Measurements from ENCODE around the gene SCAF4.

Gene SCAF4

DNA sequence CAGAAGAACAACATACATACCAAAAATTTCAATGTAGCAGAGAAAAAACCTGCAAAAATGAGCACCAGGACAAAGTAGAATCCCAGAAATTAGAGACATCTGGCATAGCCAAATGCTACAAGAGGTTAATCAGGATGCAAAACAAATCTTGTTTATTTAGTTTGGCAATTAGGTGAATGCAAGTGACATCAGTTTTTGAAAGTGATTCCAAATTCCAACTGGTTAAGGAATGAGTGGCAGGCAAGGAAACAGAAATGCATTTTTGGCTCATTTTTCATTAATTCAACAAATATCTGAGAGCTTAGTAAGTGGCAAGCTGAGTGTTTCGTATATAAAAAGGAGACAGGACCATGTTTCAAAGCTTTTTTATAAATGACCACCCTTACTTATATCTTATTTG lies 21.3 kb downstream of the SCAF4 start:
- Histone ChIP-seq H3K27me3 (ENCODE audit: low read depth, low read length) (no peaks in the 10 kb centered on the region), H3K4me2 (ENCODE audit: low read length) (no peak overlapping the region), H3K27ac (ENCODE audit: low read length) (no peak overlapping the region), H4K20me1 (ENCODE audit: insufficient read depth, low read length) (peaks cover 93% of the 10 kb centered on the region), H3K36me3 (replicated peaks; ENCODE audit: low read depth, low read length) (no peaks in the 10 kb centered on the region), H3K9ac (ENCODE audit: low read length) (no peak overlapping the region), H2AFZ (ENCODE audit: low read depth, low read length) (no peak overlapping the region), H3K4me3 (ENCODE audit: low read length) (no peak overlapping the region), H3K79me2 (ENCODE audit: low read length) (peaks cover 100% of the 10 kb centered on the region), H3K9me3 (ENCODE audit: insufficient read depth, low read length) (no peaks in the 10 kb centered on the region), H3K4me1 (ENCODE audit: low read length) (peaks cover 11% of the 10 kb centered on the region)
- TF ChIP-seq EZH2phosphoT487 (IDR thresholded peaks at IDR 0.05; ENCODE audit: low read depth) = no peak

DNA sequence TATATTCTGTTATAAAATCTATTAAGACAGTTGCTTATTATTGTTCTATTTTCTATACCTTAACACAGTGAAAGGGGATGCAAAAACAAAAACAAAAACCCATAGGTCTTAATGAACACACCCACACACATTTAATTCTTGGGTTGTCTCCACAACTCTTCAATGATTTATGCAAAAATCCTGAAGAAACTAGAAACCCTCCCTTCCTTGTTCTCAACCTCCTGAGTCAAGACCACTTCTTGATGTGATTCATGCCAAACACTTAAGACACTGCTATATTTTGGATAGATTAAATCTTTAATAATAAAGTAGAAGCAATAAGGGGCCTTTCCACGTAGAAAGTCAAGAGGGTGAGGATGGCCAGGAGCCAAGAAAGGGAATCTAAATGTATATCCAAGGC lies 23.4 kb downstream of the SCAF4 start:
- Histone ChIP-seq H3K9ac (ENCODE audit: low read length) (no peak overlapping the region), H2AFZ (ENCODE audit: low read depth, low read length) (no peak overlapping the region), H3K36me3 (replicated peaks; ENCODE audit: low read depth, low read length) (no peaks in the 10 kb centered on the region), H4K20me1 (ENCODE audit: insufficient read depth, low read length) (peaks cover 72% of the 10 kb centered on the region), H3K9me3 (ENCODE audit: insufficient read depth, low read length) (no peaks in the 10 kb centered on the region), H3K27me3 (ENCODE audit: low read depth, low read length) (no peaks in the 10 kb centered on the region), H3K4me2 (ENCODE audit: low read length) (no peak overlapping the region), H3K79me2 (ENCODE audit: low read length) (peaks cover 98% of the 10 kb centered on the region), H3K4me3 (ENCODE audit: low read length) (no peak overlapping the region), H3K27ac (ENCODE audit: low read length) (no peak overlapping the region), H3K4me1 (ENCODE audit: low read length) (no peaks in the 10 kb centered on the region)
- TF ChIP-seq, protein P1, sequence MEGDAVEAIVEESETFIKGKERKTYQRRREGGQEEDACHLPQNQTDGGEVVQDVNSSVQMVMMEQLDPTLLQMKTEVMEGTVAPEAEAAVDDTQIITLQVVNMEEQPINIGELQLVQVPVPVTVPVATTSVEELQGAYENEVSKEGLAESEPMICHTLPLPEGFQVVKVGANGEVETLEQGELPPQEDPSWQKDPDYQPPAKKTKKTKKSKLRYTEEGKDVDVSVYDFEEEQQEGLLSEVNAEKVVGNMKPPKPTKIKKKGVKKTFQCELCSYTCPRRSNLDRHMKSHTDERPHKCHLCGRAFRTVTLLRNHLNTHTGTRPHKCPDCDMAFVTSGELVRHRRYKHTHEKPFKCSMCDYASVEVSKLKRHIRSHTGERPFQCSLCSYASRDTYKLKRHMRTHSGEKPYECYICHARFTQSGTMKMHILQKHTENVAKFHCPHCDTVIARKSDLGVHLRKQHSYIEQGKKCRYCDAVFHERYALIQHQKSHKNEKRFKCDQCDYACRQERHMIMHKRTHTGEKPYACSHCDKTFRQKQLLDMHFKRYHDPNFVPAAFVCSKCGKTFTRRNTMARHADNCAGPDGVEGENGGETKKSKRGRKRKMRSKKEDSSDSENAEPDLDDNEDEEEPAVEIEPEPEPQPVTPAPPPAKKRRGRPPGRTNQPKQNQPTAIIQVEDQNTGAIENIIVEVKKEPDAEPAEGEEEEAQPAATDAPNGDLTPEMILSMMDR (IDR thresholded peaks at IDR 0.05; ENCODE audit: low read depth, low read length) = no peak
- no peak for TF ChIP-seq EZH2phosphoT487 (IDR thresholded peaks at IDR 0.05; ENCODE audit: low read depth)

DNA sequence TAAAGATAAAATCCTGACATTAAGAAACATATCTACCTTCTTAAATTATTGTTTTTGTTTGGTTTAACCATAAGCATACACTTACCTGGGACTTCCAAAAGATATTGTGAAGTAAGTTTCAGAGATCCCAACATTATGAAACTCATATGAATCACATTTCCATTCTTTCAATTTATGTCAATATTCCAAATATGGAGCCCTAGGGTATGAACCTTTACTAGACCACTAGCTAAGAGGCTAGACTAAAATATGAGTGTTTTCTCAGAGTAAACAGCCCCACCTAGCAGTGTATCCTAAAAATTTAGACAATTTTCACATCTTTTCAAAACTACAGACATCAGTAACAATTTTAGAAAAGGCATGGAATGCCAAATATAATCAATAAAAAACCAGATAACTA lies 24.4 kb downstream of the SCAF4 start:
- Histone ChIP-seq H3K79me2 (ENCODE audit: low read length) (peaks cover 98% of the 10 kb centered on the region), H3K9me3 (ENCODE audit: insufficient read depth, low read length) (no peaks in the 10 kb centered on the region), H3K4me3 (ENCODE audit: low read length) (no peak overlapping the region), H3K4me2 (ENCODE audit: low read length) (no peak overlapping the region), H3K9ac (ENCODE audit: low read length) (no peak overlapping the region), H2AFZ (ENCODE audit: low read depth, low read length) (no peak overlapping the region), H3K27me3 (ENCODE audit: low read depth, low read length) (no peaks in the 10 kb centered on the region), H3K27ac (ENCODE audit: low read length) (no peak overlapping the region), H3K36me3 (replicated peaks; ENCODE audit: low read depth, low read length) (no peaks in the 10 kb centered on the region), H3K4me1 (ENCODE audit: low read length) (no peaks in the 10 kb centered on the region), H4K20me1 (ENCODE audit: insufficient read depth, low read length) (peaks cover 62% of the 10 kb centered on the region)
- TF ChIP-seq, protein P1 (IDR thresholded peaks at IDR 0.05; ENCODE audit: low read depth, low read length) = no peak
- no peak for TF ChIP-seq EZH2phosphoT487 (IDR thresholded peaks at IDR 0.05; ENCODE audit: low read depth)

DNA sequence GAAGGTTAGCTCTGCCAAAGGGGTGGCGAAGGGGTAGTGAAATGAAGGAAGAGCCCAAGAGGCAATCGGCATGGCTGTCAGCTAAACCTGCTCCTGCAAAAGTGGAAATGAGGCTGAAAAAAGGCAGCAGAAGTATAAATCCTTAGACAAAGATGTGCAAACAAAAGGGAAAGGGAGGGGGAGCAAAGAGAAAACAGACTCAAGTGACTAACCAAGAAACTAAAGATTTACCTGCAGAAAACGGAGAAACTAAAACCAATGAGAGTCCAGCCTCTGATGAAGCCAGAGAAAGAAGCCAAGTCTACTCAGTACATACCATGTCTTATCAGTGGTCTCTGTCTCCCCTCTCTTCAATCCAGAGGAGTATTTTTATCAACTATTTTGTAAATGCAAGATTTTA lies 25.4 kb downstream of the SCAF4 start:
- peaks cover 91% of the 10 kb centered on the region for H3K79me2 ChIP-seq (ENCODE audit: low read length)
- H3K4me3 ChIP-seq (ENCODE audit: low read length) = no peak overlapping the region
- no peak overlapping the region for H2AFZ ChIP-seq (ENCODE audit: low read depth, low read length)
- no peaks in the 10 kb centered on the region for H3K4me1 ChIP-seq (ENCODE audit: low read length)
- no peak overlapping the region for H3K4me2 ChIP-seq (ENCODE audit: low read length)
- peaks cover 58% of the 10 kb centered on the region for H4K20me1 ChIP-seq (ENCODE audit: insufficient read depth, low read length)
- H3K27ac ChIP-seq (ENCODE audit: low read length) = no peak overlapping the region
- no peak overlapping the region for H3K9ac ChIP-seq (ENCODE audit: low read length)
- TF ChIP-seq, protein P1 (IDR thresholded peaks at IDR 0.05; ENCODE audit: low read depth, low read length) = no peak
- TF ChIP-seq EZH2phosphoT487 (IDR thresholded peaks at IDR 0.05; ENCODE audit: low read depth) = no peak
- H3K27me3 ChIP-seq (ENCODE audit: low read depth, low read length) = no peaks in the 10 kb centered on the region
- H3K9me3 ChIP-seq (ENCODE audit: insufficient read depth, low read length) = no peaks in the 10 kb centered on the region
- peaks cover 5% of the 10 kb centered on the region for H3K36me3 ChIP-seq (replicated peaks; ENCODE audit: low read depth, low read length)

DNA sequence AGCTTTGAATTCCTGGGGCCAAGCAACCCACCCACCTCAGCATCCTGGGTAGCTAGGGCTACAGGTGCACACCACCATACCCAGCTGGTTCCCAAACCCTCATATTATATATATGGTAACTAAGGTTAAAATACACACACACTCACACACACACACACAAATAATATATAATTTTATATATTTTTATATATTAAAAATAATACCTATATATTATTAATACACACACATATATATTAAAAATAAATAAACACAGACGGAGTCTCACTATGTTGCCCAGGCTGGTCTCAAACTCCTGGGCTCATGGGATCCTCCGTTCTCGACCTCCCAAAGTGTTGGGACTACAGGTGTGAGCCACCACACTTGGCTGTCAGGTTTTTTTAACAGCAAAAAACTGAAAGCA lies 31.9 kb downstream of the SCAF4 start:
- Histone ChIP-seq H3K36me3 (replicated peaks; ENCODE audit: low read depth, low read length) (peaks cover 34% of the 10 kb centered on the region), H3K27me3 (ENCODE audit: low read depth, low read length) (no peaks in the 10 kb centered on the region), H3K9ac (ENCODE audit: low read length) (no peak overlapping the region), H3K4me2 (ENCODE audit: low read length) (no peak overlapping the region), H3K4me3 (ENCODE audit: low read length) (no peak overlapping the region), H3K79me2 (ENCODE audit: low read length) (peaks cover 31% of the 10 kb centered on the region), H4K20me1 (ENCODE audit: insufficient read depth, low read length) (0 out of 2 replicates have a peak, but pooled peaks cover 3% of the 10 kb centered on the region), H3K4me1 (ENCODE audit: low read length) (no peaks in the 10 kb centered on the region), H3K27ac (ENCODE audit: low read length) (no peak overlapping the region), H2AFZ (ENCODE audit: low read depth, low read length) (no peak overlapping the region), H3K9me3 (ENCODE audit: insufficient read depth, low read length) (no peaks in the 10 kb centered on the region)
- TF ChIP-seq, protein P1 (IDR thresholded peaks at IDR 0.05; ENCODE audit: low read depth, low read length) = no peak
- no peak for TF ChIP-seq EZH2phosphoT487 (IDR thresholded peaks at IDR 0.05; ENCODE audit: low read depth)

Data from OCI-LY3 (cell line).